ENCODE results near the gene LYZL6.

DNA sequence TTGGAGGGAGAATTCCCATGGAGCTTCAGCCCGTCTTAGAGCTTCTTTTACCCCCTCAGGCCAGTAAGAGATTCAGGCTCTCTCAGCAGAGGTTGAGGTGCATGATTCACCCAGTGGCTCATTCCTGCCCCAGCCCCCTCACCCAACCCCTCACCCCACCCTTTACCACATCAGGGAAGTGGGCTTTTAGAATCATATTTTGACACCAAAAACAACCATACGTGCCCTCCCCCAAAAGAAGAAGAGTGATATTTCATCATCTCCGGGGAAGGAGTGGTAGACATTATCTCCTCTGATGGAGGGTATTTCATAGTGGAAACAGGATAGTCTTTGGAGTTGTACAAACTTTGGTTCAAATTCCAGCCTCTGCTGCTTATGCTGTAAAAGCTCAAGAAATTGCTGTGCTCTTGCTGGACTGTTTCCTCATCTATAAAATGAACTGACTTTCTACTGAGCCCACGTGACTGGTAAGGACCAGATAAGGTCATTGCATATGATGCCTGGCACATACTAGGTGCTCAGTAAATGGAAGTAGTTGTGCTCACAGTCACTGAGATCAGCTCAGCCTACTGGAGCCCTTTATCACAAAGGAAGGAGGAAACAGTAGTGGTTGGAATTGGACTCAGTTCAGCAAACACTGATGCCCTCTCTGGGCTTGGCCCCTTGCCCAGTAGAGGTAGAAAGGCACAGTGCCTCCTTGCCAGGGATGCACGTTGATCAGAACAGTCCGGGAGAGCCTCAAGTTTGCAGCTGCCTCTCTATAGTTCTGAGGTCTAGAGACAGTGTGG, 45.0 kb downstream of the LYZL6 start:
- TF ChIP-seq POLR2A (IDR thresholded peaks at IDR 0.05; ENCODE audit: low read depth, low read length) (no peak), TAF1 (IDR thresholded peaks at IDR 0.05; ENCODE audit: borderline replicate concordance, low read depth, low read length) (no peak), POLR2AphosphoS5 (IDR thresholded peaks at IDR 0.05; ENCODE audit: low read length) (no peak), NFIC (IDR thresholded peaks at IDR 0.05; ENCODE audit: low read depth, low read length) (no peak), ETV6 (conservative IDR thresholded peaks at IDR 0.05 in 1 of 2, IDR thresholded peaks at IDR 0.05 in 1 of 2; ENCODE audit: borderline replicate concordance in 1 of 2, low read depth in 1 of 2) (no peak), MXI1 (IDR thresholded peaks at IDR 0.05; ENCODE audit: low read depth, low read length) (no peak)
- TF ChIP-seq, protein P1, sequence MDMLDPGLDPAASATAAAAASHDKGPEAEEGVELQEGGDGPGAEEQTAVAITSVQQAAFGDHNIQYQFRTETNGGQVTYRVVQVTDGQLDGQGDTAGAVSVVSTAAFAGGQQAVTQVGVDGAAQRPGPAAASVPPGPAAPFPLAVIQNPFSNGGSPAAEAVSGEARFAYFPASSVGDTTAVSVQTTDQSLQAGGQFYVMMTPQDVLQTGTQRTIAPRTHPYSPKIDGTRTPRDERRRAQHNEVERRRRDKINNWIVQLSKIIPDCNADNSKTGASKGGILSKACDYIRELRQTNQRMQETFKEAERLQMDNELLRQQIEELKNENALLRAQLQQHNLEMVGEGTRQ (IDR thresholded peaks at IDR 0.05; ENCODE audit: borderline replicate concordance, low read depth, low read length) = no peak
